HepG2 (cell line): ENCODE measurements around the gene PANK3. TPM values are rescaled to one million over a fixed set of nuclear protein-coding genes. Genes with fewer than 3 reads are reported as not detected.
A peak's percentile ranks its signal among the peaks of the same experiment; 100 is the strongest.

Experiments used
- ATF7-NPFF ChIP-seq: sonication (generic); formaldehyde crosslinking; IDR thresholded peaks from 2 replicates; pipeline ENCODE4 v1.8.1; 2023; ENCODE audit warnings: mild to moderate bottlenecking, low read depth, missing genetic modification reagents, moderate library complexity
- CENPX ChIP-seq: sonication (generic); formaldehyde crosslinking; IDR thresholded peaks from 2 replicates; pipeline ENCODE4 v1.9.0; 2021; ENCODE audit warnings: mild to moderate bottlenecking, missing genetic modification reagents, moderate library complexity
- MIER3 ChIP-seq: IDR thresholded peaks from 2 replicates; pipeline ENCODE4 v1.6.1; 2016; ENCODE audit warnings: missing compliant biosample characterization, borderline replicate concordance
- ONECUT2 ChIP-seq: sonication (generic); formaldehyde crosslinking; IDR thresholded peaks from 2 replicates; pipeline ENCODE4 v1.4.0; 2020; ENCODE audit warnings: missing genetic modification reagents
- RELA ChIP-seq: sonication (generic); formaldehyde crosslinking; IDR thresholded peaks from 2 replicates; pipeline ENCODE4 v1.4.0; 2020; ENCODE audit warnings: missing genetic modification reagents
- STAT5B ChIP-seq: sonication (generic); formaldehyde crosslinking; IDR thresholded peaks from 2 replicates; pipeline ENCODE4 v1.4.0; 2020; ENCODE audit warnings: missing genetic modification reagents
- ZFP36L2 ChIP-seq: sonication (generic); formaldehyde crosslinking; IDR thresholded peaks from 2 replicates; pipeline ENCODE4 v1.4.0; 2020; ENCODE audit warnings: missing genetic modification reagents
- ZSCAN25 ChIP-seq: sonication (generic); formaldehyde crosslinking; IDR thresholded peaks from 2 replicates; pipeline ENCODE4 v1.8.0; 2022; ENCODE audit warnings: mild to moderate bottlenecking, missing genetic modification reagents
- polyA plus RNA-seq, 8 experiments: library from polyadenylated mRNA; depleted of rRNA in 3 of 8; stranded (reverse) in 7 of 8; unstranded in 1 of 8; fragments of >200 nt; fragmentation: Illumina TruSeq in 4 of 8; extraction: Trizol in 4 of 8; gene quantifications; 2 replicates each; pipeline versions ENCODE4 v1.2.1 to v1.2.3, GENCODE V29; 2011 to 2016; ENCODE audit warnings: low read depth in 4 of 8, missing spikeins in 1 of 8, mixed read lengths in 1 of 8; ENCODE audit not compliant: insufficient read depth in 1 of 8
- total RNA-seq, 5 experiments: library from RNA; depleted of rRNA; stranded (reverse); fragments of >200 nt; fragmentation: Illumina TruSeq; extraction: Trizol; gene quantifications; 2 replicates each; pipeline ENCODE4 v1.2.3, GENCODE V29; 2016; ENCODE audit warnings: low read depth in 1 of 5
- TF ChIP-seq, protein P1 (sequence below): sonication (generic); formaldehyde crosslinking; conservative IDR thresholded peaks from 2 replicates; pipeline ENCODE4 v1.8.0; 2022; ENCODE audit warnings: missing genetic modification reagents
- TF ChIP-seq, protein P2 (sequence below): sonication (generic); formaldehyde crosslinking; conservative IDR thresholded peaks from 2 replicates; pipeline ENCODE4 v1.8.1; 2023; ENCODE audit warnings: missing genetic modification reagents
- TF ChIP-seq, protein P3 (sequence below): IDR thresholded peaks from 2 replicates; pipeline ENCODE4 v1.6.1; 2016; ENCODE audit warnings: missing biosample characterization, missing genetic modification reagents, low read depth
- TF ChIP-seq, protein P4 (sequence below): sonication (generic); formaldehyde crosslinking; conservative IDR thresholded peaks from 2 replicates; pipeline ENCODE4 v1.4.0; 2020; ENCODE audit warnings: mild to moderate bottlenecking, missing genetic modification reagents, moderate library complexity
- TF ChIP-seq, protein P5 (sequence below): IDR thresholded peaks from 2 replicates; pipeline ENCODE4 v1.6.1; 2012; ENCODE audit warnings: low read depth, low read length, improper control_type of control experiment
- TF ChIP-seq, protein P6 (sequence below): sonication (generic); formaldehyde crosslinking; conservative IDR thresholded peaks from 2 replicates; pipeline ENCODE4 v1.5.0; 2020; ENCODE audit warnings: missing genetic modification reagents
- TF ChIP-seq, protein P7 (sequence below): sonication (generic); formaldehyde crosslinking; IDR thresholded peaks from 2 replicates; pipeline ENCODE4 v1.5.0; 2020; ENCODE audit warnings: mild to moderate bottlenecking, missing genetic modification reagents

PANK3 gene
- total and polyA plus RNA-seq, 2 of the 13 experiments (the other 11 are each of a cell fraction or from before 2014, with no cell fraction given) = 26.9 to 69.5 TPM

DNA sequence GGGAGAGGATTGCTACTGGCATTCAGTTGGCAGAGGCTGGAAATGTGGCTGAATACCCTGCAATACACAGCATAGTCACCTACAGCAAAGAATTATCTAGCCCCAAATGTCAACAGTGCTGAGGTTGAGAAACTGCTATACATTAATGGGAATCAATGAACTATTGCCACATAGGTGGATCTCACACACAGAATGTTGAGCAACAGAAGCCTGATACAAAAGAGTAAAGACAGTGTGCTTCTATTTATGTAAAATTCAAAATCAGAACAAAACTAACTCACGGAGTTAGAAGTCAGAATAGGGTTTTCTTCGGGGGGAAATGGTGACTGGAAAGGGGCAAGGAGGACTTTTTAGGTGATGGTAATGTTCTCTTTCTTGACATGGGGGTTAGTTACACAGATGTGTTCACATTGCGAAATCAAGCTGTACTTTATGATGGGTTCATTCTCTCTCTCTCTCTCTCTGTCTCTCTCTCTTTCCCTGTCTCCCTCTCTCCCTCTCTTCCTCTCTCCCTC is 45.7 kb upstream of the PANK3 start (continued):
- TF ChIP-seq, protein P1, sequence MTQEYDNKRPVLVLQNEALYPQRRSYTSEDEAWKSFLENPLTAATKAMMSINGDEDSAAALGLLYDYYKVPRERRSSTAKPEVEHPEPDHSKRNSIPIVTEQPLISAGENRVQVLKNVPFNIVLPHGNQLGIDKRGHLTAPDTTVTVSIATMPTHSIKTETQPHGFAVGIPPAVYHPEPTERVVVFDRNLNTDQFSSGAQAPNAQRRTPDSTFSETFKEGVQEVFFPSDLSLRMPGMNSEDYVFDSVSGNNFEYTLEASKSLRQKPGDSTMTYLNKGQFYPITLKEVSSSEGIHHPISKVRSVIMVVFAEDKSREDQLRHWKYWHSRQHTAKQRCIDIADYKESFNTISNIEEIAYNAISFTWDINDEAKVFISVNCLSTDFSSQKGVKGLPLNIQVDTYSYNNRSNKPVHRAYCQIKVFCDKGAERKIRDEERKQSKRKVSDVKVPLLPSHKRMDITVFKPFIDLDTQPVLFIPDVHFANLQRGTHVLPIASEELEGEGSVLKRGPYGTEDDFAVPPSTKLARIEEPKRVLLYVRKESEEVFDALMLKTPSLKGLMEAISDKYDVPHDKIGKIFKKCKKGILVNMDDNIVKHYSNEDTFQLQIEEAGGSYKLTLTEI = no peak
- TF ChIP-seq, protein P2, sequence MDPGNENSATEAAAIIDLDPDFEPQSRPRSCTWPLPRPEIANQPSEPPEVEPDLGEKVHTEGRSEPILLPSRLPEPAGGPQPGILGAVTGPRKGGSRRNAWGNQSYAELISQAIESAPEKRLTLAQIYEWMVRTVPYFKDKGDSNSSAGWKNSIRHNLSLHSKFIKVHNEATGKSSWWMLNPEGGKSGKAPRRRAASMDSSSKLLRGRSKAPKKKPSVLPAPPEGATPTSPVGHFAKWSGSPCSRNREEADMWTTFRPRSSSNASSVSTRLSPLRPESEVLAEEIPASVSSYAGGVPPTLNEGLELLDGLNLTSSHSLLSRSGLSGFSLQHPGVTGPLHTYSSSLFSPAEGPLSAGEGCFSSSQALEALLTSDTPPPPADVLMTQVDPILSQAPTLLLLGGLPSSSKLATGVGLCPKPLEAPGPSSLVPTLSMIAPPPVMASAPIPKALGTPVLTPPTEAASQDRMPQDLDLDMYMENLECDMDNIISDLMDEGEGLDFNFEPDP (CRISPR knock-in tag) = no peak
- no peak for TF ChIP-seq ZFP36L2 (CRISPR knock-in tag)
- TF ChIP-seq, protein P3, sequence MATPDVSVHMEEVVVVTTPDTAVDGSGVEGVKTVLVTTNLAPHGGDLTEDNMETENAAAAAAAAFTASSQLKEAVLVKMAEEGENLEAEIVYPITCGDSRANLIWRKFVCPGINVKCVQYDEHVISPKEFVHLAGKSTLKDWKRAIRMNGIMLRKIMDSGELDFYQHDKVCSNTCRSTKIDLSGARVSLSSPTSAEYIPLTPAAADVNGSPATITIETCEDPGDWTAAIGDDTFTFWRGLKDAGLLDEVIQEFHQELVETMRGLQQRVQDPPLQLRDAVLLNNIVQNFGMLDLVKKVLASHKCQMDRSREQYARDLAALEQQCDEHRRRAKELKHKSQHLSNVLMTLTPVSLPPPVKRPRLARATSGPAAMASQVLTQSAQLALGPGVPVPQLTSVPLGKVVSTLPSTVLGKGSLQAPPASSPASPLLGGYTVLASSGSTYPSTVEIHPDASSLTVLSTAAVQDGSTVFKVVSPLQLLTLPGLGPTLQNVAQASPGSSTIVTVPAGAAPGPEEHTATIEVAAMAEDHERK (CRISPR knock-in tag) = no peak
- TF ChIP-seq, protein P4, sequence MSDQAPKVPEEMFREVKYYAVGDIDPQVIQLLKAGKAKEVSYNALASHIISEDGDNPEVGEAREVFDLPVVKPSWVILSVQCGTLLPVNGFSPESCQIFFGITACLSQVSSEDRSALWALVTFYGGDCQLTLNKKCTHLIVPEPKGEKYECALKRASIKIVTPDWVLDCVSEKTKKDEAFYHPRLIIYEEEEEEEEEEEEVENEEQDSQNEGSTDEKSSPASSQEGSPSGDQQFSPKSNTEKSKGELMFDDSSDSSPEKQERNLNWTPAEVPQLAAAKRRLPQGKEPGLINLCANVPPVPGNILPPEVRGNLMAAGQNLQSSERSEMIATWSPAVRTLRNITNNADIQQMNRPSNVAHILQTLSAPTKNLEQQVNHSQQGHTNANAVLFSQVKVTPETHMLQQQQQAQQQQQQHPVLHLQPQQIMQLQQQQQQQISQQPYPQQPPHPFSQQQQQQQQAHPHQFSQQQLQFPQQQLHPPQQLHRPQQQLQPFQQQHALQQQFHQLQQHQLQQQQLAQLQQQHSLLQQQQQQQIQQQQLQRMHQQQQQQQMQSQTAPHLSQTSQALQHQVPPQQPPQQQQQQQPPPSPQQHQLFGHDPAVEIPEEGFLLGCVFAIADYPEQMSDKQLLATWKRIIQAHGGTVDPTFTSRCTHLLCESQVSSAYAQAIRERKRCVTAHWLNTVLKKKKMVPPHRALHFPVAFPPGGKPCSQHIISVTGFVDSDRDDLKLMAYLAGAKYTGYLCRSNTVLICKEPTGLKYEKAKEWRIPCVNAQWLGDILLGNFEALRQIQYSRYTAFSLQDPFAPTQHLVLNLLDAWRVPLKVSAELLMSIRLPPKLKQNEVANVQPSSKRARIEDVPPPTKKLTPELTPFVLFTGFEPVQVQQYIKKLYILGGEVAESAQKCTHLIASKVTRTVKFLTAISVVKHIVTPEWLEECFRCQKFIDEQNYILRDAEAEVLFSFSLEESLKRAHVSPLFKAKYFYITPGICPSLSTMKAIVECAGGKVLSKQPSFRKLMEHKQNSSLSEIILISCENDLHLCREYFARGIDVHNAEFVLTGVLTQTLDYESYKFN = peak; percentile 92
- TF ChIP-seq, protein P5, sequence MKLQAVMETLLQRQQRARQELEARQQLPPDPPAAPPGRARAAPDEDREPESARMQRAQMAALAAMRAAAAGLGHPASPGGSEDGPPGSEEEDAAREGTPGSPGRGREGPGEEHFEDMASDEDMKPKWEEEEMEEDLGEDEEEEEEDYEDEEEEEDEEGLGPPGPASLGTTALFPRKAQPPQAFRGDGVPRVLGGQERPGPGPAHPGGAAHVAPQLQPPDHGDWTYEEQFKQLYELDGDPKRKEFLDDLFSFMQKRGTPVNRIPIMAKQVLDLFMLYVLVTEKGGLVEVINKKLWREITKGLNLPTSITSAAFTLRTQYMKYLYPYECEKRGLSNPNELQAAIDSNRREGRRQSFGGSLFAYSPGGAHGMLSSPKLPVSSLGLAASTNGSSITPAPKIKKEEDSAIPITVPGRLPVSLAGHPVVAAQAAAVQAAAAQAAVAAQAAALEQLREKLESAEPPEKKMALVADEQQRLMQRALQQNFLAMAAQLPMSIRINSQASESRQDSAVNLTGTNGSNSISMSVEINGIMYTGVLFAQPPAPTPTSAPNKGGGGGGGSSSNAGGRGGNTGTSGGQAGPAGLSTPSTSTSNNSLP = peak; percentile 100
- TF ChIP-seq RELA (CRISPR knock-in tag) = no peak
- peak; percentile 63; the same call in 1 of the 2 replicates for TF ChIP-seq MIER3 (CRISPR knock-in tag)
- TF ChIP-seq, protein P6, sequence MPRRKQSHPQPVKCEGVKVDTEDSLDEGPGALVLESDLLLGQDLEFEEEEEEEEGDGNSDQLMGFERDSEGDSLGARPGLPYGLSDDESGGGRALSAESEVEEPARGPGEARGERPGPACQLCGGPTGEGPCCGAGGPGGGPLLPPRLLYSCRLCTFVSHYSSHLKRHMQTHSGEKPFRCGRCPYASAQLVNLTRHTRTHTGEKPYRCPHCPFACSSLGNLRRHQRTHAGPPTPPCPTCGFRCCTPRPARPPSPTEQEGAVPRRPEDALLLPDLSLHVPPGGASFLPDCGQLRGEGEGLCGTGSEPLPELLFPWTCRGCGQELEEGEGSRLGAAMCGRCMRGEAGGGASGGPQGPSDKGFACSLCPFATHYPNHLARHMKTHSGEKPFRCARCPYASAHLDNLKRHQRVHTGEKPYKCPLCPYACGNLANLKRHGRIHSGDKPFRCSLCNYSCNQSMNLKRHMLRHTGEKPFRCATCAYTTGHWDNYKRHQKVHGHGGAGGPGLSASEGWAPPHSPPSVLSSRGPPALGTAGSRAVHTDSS (CRISPR knock-in tag) = no peak
- peak; percentile 96 for TF ChIP-seq ONECUT2 (CRISPR knock-in tag)
- no peak for TF ChIP-seq ATF7-NPFF (CRISPR knock-in tag)
- TF ChIP-seq STAT5B = no peak
- TF ChIP-seq, protein P7, sequence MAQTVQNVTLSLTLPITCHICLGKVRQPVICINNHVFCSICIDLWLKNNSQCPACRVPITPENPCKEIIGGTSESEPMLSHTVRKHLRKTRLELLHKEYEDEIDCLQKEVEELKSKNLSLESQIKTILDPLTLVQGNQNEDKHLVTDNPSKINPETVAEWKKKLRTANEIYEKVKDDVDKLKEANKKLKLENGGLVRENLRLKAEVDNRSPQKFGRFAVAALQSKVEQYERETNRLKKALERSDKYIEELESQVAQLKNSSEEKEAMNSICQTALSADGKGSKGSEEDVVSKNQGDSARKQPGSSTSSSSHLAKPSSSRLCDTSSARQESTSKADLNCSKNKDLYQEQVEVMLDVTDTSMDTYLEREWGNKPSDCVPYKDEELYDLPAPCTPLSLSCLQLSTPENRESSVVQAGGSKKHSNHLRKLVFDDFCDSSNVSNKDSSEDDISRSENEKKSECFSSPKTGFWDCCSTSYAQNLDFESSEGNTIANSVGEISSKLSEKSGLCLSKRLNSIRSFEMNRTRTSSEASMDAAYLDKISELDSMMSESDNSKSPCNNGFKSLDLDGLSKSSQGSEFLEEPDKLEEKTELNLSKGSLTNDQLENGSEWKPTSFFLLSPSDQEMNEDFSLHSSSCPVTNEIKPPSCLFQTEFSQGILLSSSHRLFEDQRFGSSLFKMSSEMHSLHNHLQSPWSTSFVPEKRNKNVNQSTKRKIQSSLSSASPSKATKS (CRISPR knock-in tag) = 0 out of 2 replicates have a peak, but pooled peaks have one; percentile 68
- peak; percentile 39; the same call in 1 of the 2 replicates for TF ChIP-seq ZSCAN25 (CRISPR knock-in tag)
- no peak for TF ChIP-seq CENPX (CRISPR knock-in tag)
